Measurements from ENCODE around the gene MUC12.
"Not testable (repeated sequence)": the region's sequence is repeated elsewhere in the genome, so short reads cannot be mapped to it uniquely, and the experiment has no call there.

- not testable (repeated sequence) for TF ChIP-seq CTCF, POLR2A (IDR thresholded peaks at IDR 0.05)
These were observed 45.7 kb upstream of the MUC12 start for GRCh38 chr7:100923616-100924015.
